ENCODE measurements around the gene TAF4.

Gene TAF4

GRCh38 chr20:61956396-61957342 lies 109.0 kb downstream of the TAF4 start:
- ChIA-PET POLR2A (no interaction called here), CTCF (no interaction called here)
- no peak for TF ChIP-seq CTCF (IDR thresholded peaks at IDR 0.05; ENCODE audit: control extremely low read depth, extremely low read depth, low read depth, missing control alignments)
- no peak for DNase-seq (ENCODE audit: extremely low spot score)

DNA sequence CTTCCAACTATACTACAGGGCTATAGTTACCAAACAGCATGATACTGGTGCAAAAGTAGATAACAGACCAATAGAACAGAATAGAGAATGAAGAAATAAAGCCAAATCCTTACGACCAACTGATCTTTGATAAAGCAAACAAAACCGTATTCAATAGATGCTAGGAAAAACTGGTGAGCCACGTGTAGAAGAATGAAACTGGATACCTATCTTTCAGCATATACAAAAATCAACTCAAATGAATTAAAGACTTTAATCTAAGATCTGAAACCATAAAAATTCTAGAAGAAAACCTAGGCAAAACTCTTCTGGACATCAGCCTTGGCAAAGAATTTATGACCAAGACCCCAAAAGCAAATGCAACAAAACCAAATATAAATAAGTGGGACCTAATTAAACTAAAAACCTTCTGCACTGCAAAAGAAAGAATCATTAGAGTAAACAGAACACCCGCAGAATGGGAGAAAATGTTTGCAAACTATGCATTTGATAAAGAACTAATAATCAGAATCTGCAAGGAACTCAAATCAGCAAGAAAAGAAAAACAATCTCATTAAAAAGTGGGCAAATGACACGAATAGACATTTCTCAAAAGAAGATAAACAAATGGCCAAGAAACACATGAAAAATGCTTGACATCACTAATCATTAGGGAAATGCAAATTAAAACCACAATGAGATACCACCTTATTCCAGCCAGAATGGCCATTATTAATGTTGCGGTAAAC lies 109.8 kb downstream of the TAF4 start:
- DNase-seq (ENCODE audit: extremely low spot score) = no peak
- ChIA-PET POLR2A (no interaction called here), CTCF (no interaction called here)
- no peak for TF ChIP-seq CTCF (IDR thresholded peaks at IDR 0.05; ENCODE audit: control extremely low read depth, extremely low read depth, low read depth, missing control alignments)

DNA sequence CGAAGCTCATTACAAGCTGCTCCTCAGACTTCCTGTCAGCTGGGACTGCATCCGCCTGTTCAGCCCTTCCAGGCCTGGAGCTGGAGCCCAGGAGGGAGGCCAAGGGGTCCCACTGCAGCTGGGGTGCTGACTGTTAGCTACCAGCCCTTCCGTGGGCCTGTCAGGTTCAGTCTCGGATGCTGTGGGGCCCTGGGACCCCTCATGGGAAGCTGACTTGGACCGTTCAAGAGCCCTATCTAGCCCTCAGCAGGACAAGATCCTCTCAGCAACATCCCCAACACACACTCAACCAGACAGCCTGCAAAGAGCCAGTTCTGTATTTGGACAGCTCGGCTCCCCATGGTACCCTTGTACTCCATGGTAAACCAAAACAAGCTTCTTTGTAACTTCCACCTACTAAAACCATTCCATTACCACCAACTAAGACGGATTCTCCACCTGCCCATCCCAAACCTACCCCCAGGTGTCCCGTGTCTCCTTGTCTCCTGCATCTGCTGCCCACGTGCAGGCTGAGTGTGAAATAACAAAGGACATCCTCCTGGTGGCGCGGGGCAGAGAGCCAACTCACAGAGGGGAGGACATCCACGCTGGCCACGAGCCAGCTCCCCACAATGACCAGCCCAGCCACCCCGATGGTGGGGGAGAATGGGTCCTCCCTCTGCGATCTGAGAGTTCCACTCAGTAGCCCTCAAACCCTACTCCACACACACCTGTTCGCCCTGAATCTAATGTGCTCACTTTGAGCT lies 111.2 kb downstream of the TAF4 start:
- no peak for TF ChIP-seq CTCF (IDR thresholded peaks at IDR 0.05; ENCODE audit: control extremely low read depth, extremely low read depth, low read depth, missing control alignments)
- ChIA-PET CTCF (no interaction called here), POLR2A (interaction anchor here (0.6 kb wide), 1 partner anchor 111 kb away, joined by 3 read pairs; the partner anchor contains the start of gene TAF4)
- DNase-seq (ENCODE audit: extremely low spot score) = no peak

GRCh38 chr20:61953037-61954021 lies 112.4 kb downstream of the TAF4 start:
- CTCF ChIA-PET = no interaction called here
- POLR2A ChIA-PET = interaction anchor here (0.6 kb wide), 1 partner anchor 112 kb away, joined by 3 read pairs; the partner anchor contains the start of gene TAF4
- no peak for TF ChIP-seq CTCF (IDR thresholded peaks at IDR 0.05; ENCODE audit: control extremely low read depth, extremely low read depth, low read depth, missing control alignments)

GRCh38 chr20:61951695-61952533 lies 113.8 kb downstream of the TAF4 start:
- no peak for DNase-seq (ENCODE audit: extremely low spot score)
- no peak for TF ChIP-seq CTCF (IDR thresholded peaks at IDR 0.05; ENCODE audit: control extremely low read depth, extremely low read depth, low read depth, missing control alignments)
- ChIA-PET POLR2A (no interaction called here), CTCF (no interaction called here)

More at GRCh38 chr20:61953037-61954021, 112.4 kb downstream of the TAF4 start:
- DNase-seq (ENCODE audit: extremely low spot score) = no peak
